ENCODE results near the gene RAPGEF3.

The RAPGEF3 gene

DNA sequence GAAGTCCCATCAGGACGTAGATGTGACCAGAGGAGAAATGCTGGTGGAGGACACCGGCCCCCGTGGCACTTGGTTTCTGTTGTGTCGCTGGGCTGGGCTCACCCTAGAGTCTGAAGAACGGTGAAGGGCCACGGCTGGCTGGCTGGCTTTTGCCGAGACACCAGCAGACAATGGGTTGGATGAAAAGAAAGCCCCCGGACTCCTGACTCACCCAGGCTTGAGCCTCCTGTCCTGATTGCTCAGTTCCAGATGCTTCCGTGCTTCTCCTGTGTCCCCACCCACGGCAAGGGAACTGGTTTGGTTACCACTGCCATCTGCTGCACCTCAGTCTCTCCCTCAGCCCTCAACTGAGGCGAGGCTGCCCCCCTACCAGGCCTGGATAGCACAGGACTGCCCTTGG, 23.0 kb downstream of the RAPGEF3 start:
- Histone ChIP-seq H3K4me1 (peaks cover 42 to 66% (median 51%) of the 10 kb centered on the region in 10 experiments), H3K36me3 (no peaks in the 10 kb centered on the region), H3K27ac (no peak overlapping the region), H3K27me3 (0 out of 22 replicates have a peak, but pooled peaks cover 0 to 3% (median 0%) of the 10 kb centered on the region in 11 experiments), H3K4me2 (peak overlapping the region in 10 of 11 experiments; percentile 15 to 69 (median 36); a peak in 14 of 22 replicates), H3K9me3 (replicated peaks in 1 of 11) (no peaks in the 10 kb centered on the region), H3K4me3 (no peak overlapping the region), H4K20me1 (peaks cover 0 to 9% (median 2%) of the 10 kb centered on the region in 11 experiments; a peak in 3 of 22 replicates), H3K9ac (no peak overlapping the region)
- no peak for TF ChIP-seq Cebpa-rat (IDR thresholded peaks at IDR 0.05)

DNA sequence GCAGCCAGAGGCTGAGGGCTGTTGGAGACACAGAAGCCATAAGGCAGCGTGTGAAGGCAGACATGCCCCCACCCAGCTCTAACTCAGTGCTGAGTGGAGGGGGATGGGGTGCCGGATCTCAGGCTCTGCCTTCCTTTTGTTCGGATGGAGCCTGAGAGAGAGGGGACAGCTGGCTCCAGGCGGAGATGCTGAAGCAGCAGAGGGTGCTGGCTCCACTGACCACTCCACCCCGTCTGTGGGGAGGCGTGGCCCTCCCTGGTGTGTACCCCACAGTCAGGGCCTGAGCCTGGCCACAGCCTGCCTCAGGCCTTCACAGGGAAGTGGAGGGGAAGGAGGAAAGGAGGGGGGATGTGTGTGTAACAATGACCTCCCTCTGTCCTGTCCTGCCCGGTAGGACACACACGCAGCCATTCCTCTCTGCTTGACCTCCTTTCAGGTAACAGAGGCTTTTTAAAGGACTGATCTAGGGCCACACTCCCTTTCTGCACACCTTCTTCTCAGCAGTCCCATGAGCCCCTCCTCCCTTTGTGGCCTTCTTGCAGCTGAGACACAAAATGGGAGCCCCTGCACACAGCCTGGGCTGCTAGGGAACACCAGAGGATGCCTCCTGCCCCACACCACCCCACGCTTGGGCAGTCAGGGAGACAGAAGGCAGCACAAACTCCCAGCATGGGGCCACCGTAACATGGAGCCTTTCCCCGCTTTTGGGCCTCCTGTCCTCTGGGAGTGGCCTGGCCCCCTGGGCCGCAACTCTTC, 23.8 kb downstream of the RAPGEF3 start:
- Histone ChIP-seq H3K36me3 (no peaks in the 10 kb centered on the region), H4K20me1 (peaks cover 0 to 9% (median 0%) of the 10 kb centered on the region in 11 experiments; a peak in 1 of 22 replicates), H3K27ac (peak overlapping the region in 1 of 11 experiments; percentile 11; a peak in 1 of 22 replicates), H3K27me3 (0 out of 22 replicates have a peak, but pooled peaks cover 0 to 3% (median 0%) of the 10 kb centered on the region in 11 experiments), H3K9me3 (replicated peaks in 1 of 11) (no peaks in the 10 kb centered on the region), H3K4me2 (peak overlapping the region in 10 of 11 experiments; percentile 4 to 54 (median 29); a peak in 12 of 22 replicates), H3K4me3 (no peak overlapping the region), H3K4me1 (peaks cover 34 to 59% (median 44%) of the 10 kb centered on the region in 10 experiments), H3K9ac (0 out of 22 replicates have a peak overlapping the region, but pooled peaks of 1 of the 11 experiments have one; percentile 22)
- no peak for TF ChIP-seq Cebpa-rat (IDR thresholded peaks at IDR 0.05)

DNA sequence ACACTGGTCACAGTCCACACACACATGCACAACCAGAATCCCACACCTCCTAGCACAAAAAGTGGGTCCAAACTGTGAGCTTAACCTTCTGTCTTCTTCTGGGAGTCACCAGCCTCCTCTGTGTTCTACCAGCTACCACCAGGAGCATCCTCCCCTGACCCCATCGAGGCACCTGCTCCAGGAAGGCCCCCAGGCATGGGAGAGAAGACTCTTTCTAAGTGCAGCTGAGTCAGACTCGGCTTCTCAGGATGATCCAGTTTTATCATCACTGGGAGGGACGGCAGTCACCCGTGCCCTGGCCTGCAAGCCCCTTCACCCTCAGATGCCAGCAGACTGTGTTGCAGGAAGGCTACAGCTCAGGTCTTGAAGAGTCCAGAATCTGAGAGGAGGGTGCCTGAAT, 25.5 kb downstream of the RAPGEF3 start:
- H3K4me2 ChIP-seq = no peak overlapping the region
- H3K4me1 ChIP-seq = peaks cover 24 to 46% (median 32%) of the 10 kb centered on the region in 10 experiments
- H3K36me3 ChIP-seq = no peaks in the 10 kb centered on the region
- peaks cover 0 to 9% (median 0%) of the 10 kb centered on the region in 11 experiments; a peak in 1 of 22 replicates for H4K20me1 ChIP-seq
- H3K9me3 ChIP-seq (replicated peaks in 1 of 11) = no peaks in the 10 kb centered on the region
- no peaks in the 10 kb centered on the region for H3K27me3 ChIP-seq
- no peak overlapping the region for H3K9ac ChIP-seq
- no peak overlapping the region for H3K4me3 ChIP-seq
- no peak for TF ChIP-seq Cebpa-rat (IDR thresholded peaks at IDR 0.05)
- no peak overlapping the region for H3K27ac ChIP-seq

DNA sequence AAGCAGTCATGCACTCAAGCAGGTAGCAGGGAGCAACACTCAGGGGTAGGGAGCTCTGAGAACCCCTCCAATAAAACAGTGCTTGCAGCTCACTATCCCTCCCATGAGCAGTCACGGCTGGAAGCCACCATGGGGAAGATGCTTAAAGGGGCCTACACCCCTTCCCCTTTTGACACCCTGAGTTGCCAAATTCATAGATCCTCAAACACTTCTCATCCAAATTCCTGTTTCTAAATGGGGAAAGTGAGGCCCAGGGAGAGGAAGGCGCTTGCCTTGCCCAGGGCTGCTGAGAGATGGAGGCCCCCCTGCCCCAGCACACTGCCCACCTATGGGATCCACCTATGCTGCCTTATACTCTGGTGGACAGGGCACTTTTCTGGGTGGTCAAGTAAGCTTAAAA, 26.2 kb downstream of the RAPGEF3 start:
- TF ChIP-seq Cebpa-rat (IDR thresholded peaks at IDR 0.05) = no peak
- H3K9me3 ChIP-seq (replicated peaks in 1 of 11) = no peaks in the 10 kb centered on the region

DNA sequence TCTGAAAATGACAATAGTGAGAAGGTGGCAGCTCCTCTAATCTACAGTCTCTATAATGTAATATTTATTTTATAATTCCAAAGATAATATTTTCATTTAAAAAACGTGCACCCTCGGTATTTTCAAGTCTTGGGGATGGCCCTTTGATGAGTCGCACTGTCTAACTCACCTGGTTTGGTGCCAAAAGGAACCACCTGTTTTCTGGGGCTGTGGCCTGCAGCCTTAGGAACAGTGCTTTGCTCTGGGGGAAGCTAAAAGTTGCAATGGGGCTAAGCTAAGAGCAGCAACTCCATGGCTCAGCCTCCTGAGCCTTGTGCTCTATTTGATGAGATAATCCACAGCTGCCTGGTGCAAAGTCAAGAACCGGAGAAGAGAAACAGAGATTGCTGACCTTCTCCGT, 27.0 kb downstream of the RAPGEF3 start:
- Histone ChIP-seq H4K20me1 (peaks cover 0 to 9% (median 0%) of the 10 kb centered on the region in 11 experiments; a peak in 1 of 22 replicates), H3K27me3 (no peaks in the 10 kb centered on the region), H3K4me2 (0 out of 22 replicates have a peak overlapping the region, but pooled peaks of 2 of the 11 experiments have one; percentile 4 to 40), H3K4me1 (peaks cover 20 to 41% (median 31%) of the 10 kb centered on the region in 10 experiments), H3K9ac (no peak overlapping the region), H3K36me3 (no peaks in the 10 kb centered on the region), H3K9me3 (replicated peaks in 1 of 11) (no peaks in the 10 kb centered on the region), H3K4me3 (no peak overlapping the region), H3K27ac (no peak overlapping the region)
- no peak for TF ChIP-seq Cebpa-rat (IDR thresholded peaks at IDR 0.05)

More for the DNA sequence above, 26.2 kb downstream of the RAPGEF3 start:
- H3K27me3 ChIP-seq = no peaks in the 10 kb centered on the region
- no peak overlapping the region for H3K4me3 ChIP-seq
- no peak overlapping the region for H3K9ac ChIP-seq
- H3K4me1 ChIP-seq = peaks cover 21 to 42% (median 30%) of the 10 kb centered on the region in 10 experiments
- H3K36me3 ChIP-seq = no peaks in the 10 kb centered on the region
- H3K4me2 ChIP-seq = peak overlapping the region in 5 of 11 experiments; percentile 4 to 44 (median 25); a peak in 7 of 22 replicates
- H4K20me1 ChIP-seq = peaks cover 0 to 9% (median 0%) of the 10 kb centered on the region in 11 experiments; a peak in 1 of 22 replicates
- no peak overlapping the region for H3K27ac ChIP-seq

DNA sequence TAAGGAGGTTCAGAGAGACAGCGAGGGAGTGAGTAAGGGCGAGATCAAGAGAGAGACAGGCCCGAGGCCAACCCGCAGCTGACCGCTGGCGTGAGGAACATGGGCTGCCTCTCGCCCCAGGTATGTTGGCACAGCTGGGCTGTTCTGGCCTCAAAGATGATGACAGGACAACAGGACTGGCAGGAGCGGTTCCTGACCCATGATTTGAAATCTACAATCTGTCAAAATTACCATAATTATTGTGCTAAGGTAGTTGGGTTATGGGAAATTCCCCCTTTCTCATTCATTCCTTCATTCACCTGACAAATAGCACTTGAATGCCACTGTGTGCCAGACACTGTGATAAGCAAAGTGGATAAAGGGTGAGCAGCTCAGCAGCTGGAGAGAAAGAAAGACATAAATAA, 28.3 kb downstream of the RAPGEF3 start:
- no peaks in the 10 kb centered on the region for H3K36me3 ChIP-seq
- peaks cover 27 to 42% (median 33%) of the 10 kb centered on the region in 10 experiments for H3K4me1 ChIP-seq
- H3K9me3 ChIP-seq (replicated peaks in 1 of 11) = no peaks in the 10 kb centered on the region
- no peak overlapping the region for H3K27ac ChIP-seq
- H4K20me1 ChIP-seq = peaks cover 0 to 2% (median 0%) of the 10 kb centered on the region in 11 experiments; a peak in 1 of 22 replicates
- H3K27me3 ChIP-seq = no peaks in the 10 kb centered on the region
- no peak overlapping the region for H3K9ac ChIP-seq
- H3K4me2 ChIP-seq = no peak overlapping the region
- H3K4me3 ChIP-seq = no peak overlapping the region
- TF ChIP-seq Cebpa-rat (IDR thresholded peaks at IDR 0.05) = no peak

DNA sequence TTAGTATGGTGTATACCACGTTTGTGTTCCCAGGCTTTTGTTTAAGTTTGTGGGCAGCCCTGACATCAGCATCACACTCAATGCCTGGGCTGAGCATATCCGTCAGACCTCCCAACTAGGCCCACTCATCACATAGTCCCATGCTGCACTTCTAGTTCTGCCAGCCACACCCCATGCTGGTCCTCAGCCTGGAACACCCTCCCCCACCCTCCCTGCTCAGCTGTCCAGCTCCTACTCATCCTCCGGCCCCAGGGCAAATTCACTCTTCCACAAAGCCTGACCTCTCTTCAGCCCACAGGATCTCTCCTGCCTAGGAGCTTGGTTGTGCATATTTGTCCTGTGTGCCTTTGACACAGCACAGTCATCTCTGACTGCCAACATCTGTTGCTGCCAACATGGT, 29.4 kb downstream of the RAPGEF3 start:
- no peak overlapping the region for H3K27ac ChIP-seq
- no peaks in the 10 kb centered on the region for H3K27me3 ChIP-seq
- peaks cover 22 to 37% (median 27%) of the 10 kb centered on the region in 10 experiments for H3K4me1 ChIP-seq
- no peak overlapping the region for H3K9ac ChIP-seq
- no peaks in the 10 kb centered on the region for H3K9me3 ChIP-seq (replicated peaks in 1 of 11)
- H3K36me3 ChIP-seq = no peaks in the 10 kb centered on the region
- no peak overlapping the region for H3K4me3 ChIP-seq
- H4K20me1 ChIP-seq = no peaks in the 10 kb centered on the region; a peak in 1 of 22 replicates
- TF ChIP-seq Cebpa-rat (IDR thresholded peaks at IDR 0.05) = no peak
- H3K4me2 ChIP-seq = peak overlapping the region in 3 of 11 experiments; percentile 8 to 20 (median 10); a peak in 1 of 22 replicates

DNA sequence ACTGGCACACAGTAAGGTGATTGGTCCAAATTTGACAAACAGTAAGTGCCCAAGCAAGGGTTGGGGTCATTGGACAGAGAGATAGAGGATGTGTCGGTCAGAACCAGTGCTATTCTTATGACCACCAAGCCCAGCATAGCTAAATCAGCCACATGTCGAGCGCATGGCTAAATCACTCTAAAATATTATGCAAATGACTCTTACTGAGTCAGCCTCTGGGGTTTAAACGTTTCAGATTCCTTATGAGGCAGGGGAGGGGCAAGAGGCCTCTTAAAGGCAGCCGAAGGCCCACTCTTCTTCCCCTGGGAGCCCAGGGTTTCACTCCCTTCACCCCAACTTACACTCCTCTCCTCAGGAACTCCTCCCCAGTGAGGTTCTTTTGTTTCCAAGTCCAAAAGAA, 32.8 kb downstream of the RAPGEF3 start:
- Histone ChIP-seq H3K9ac (peak overlapping the region in 1 of 11 experiments; percentile 1; a peak in 1 of 22 replicates), H3K27ac (peak overlapping the region in 1 of 11 experiments; percentile 23; a peak in 3 of 22 replicates), H3K4me3 (no peak overlapping the region), H3K27me3 (peaks cover 0 to 4% (median 0%) of the 10 kb centered on the region in 11 experiments; a peak in 3 of 22 replicates), H3K36me3 (peaks cover 0 to 4% (median 0%) of the 10 kb centered on the region in 11 experiments; a peak in 1 of 22 replicates), H3K4me2 (peak overlapping the region; percentile 53 to 84 (median 69)), H3K9me3 (replicated peaks in 1 of 11) (no peaks in the 10 kb centered on the region), H4K20me1 (no peaks in the 10 kb centered on the region; a peak in 1 of 22 replicates), H3K4me1 (peaks cover 29 to 59% (median 45%) of the 10 kb centered on the region in 10 experiments)
- no peak for TF ChIP-seq Cebpa-rat (IDR thresholded peaks at IDR 0.05)
